Panc1 (cell line): Measurements from ENCODE around the gene TMED8. TPM values are rescaled to one million over a fixed set of nuclear protein-coding genes. Genes with fewer than 3 reads are reported as not detected.

Source experiments
- ATAC-seq: fragments of 200-7000 bp; cut with Tn5 transposase; 2 replicates; pipeline ENCODE4 v1.9.1; 2020; ENCODE audit warnings: mild to moderate bottlenecking, moderate library complexity
- BruUV-seq: library from RNA; stranded (reverse); fragments of 400-500 nt; replicated peaks from 2 replicates; lab custom pipeline; 2021; lab: Mats Ljungman, UMichigan
- CTCF ChIA-PET: fragments of 300-600 bp; sonication (Branson Sonifier 250); formaldehyde crosslinking; loops from one replicate; lab custom pipeline; 2022; ENCODE audit warnings: antibody characterized with exemption; lab: Charles Lee
- POLR2A ChIA-PET: fragments of 300-600 bp; sonication (Branson Sonifier 250); formaldehyde crosslinking; loops from one replicate; lab custom pipeline; 2022; ENCODE audit warnings: antibody characterized with exemption; lab: Charles Lee
- DNase-seq: peaks from one replicate; pipeline ENCODE4 v3.0.0-alpha.2; 2010; ENCODE audit warnings: low read depth, low spot score
- H3K27ac ChIP-seq: 2 replicates; pipeline ENCODE4 v1.5.1; 2011; ENCODE audit warnings: mild to moderate bottlenecking, low read length, inconsistent platforms
- H3K27me3 ChIP-seq: fragments of 200-500 bp; sonication (Bioruptor generic); 2 replicates; pipeline ENCODE4 v1.6.0; 2014; ENCODE audit warnings: low read length, inconsistent platforms; ENCODE audit not compliant: control insufficient read depth, insufficient read depth
- H3K36me3 ChIP-seq: fragments of 200-500 bp; sonication (Bioruptor generic); 2 replicates; pipeline ENCODE4 v1.5.1; 2014; ENCODE audit warnings: inconsistent platforms, mild to moderate bottlenecking, low read length, moderate library complexity; ENCODE audit not compliant: control insufficient read depth, insufficient read depth
- H3K4me1 ChIP-seq: 2 replicates; pipeline ENCODE4 v1.5.1; 2011; ENCODE audit warnings: inconsistent platforms, mild to moderate bottlenecking, low read length, moderate library complexity; ENCODE audit not compliant: control insufficient read depth, insufficient read depth
- H3K4me3 ChIP-seq, 2 experiments: 2 replicates each; pipeline ENCODE4 v1.5.1; 2011 to 2012; ENCODE audit warnings: low read depth in 2 of 2, low read length in 2 of 2, mild to moderate bottlenecking in 2 of 2, inconsistent platforms in 1 of 2, moderate library complexity in 1 of 2
- H3K9me3 ChIP-seq: fragments of 200-500 bp; sonication (Bioruptor generic); 2 replicates; pipeline ENCODE4 v1.5.1; 2014; ENCODE audit warnings: low read depth, mild to moderate bottlenecking, inconsistent platforms, low read length, moderate library complexity; ENCODE audit not compliant: control insufficient read depth, insufficient read depth
- CTCF ChIP-seq: fragments of 450-650 bp; IDR thresholded peaks from 2 replicates; pipeline ENCODE4 v1.5.1; 2017; ENCODE audit warnings: mild to moderate bottlenecking
- POLR2AphosphoS5 ChIP-seq: IDR thresholded peaks from 2 replicates; pipeline ENCODE4 v1.6.1; 2012; ENCODE audit warnings: mild to moderate bottlenecking, low read depth, low read length, moderate library complexity
- REST ChIP-seq, 2 experiments: IDR thresholded peaks; 2 replicates each; pipeline ENCODE4 v1.6.1; 2011 to 2012; ENCODE audit warnings: low read depth in 2 of 2, control low read depth in 1 of 2, low read length in 1 of 2, mild to moderate bottlenecking in 1 of 2, moderate library complexity in 1 of 2; ENCODE audit not compliant: insufficient read depth in 1 of 2
- SIN3A ChIP-seq: IDR thresholded peaks from 2 replicates; pipeline ENCODE4 v1.6.1; 2012; ENCODE audit warnings: low read depth, mild to moderate bottlenecking, low read length, moderate library complexity, borderline replicate concordance; ENCODE audit not compliant: insufficient read depth
- TCF7L2 ChIP-seq: IDR thresholded peaks from 2 replicates; pipeline ENCODE4 v1.6.1; 2011; ENCODE audit warnings: mild to moderate bottlenecking, low read depth, low read length, inconsistent platforms
- in situ Hi-C: cut with HindIII; loops from 2 replicates; pipeline ENCODE4 v1.10.0; 2016; ENCODE audit warnings: low sequenced_read_pairs, low pct_unique_long_range_greater_than_20kb
- intact Hi-C: fragments of 100-400 bp; cut with micrococcal nuclease; formaldehyde crosslinking; loops from one replicate; pipeline ENCODE4 v1.10.0; 2022; ENCODE audit not compliant: unreplicated experiment
- total RNA-seq: library from RNA; stranded (reverse); gene quantifications from one replicate; pipeline ENCODE4 v1.2.1, GENCODE V29; 2021; ENCODE audit not compliant: unreplicated experiment

TMED8 gene
- total RNA-seq, 1 experiment from 2014 or later, result 8.5 TPM

GRCh38 chr14:77303417-77304156 is 73.3 kb downstream of the TMED8 start:
- ChIA-PET CTCF (interaction anchor here (0.5 to 2.4 kb wide), 6 partner anchors 11 to 404 kb away, joined by 3 to 14 read pairs (median 3); no protein-coding TSS in a partner anchor), POLR2A (interaction anchor here (1.4 kb wide), 1 partner anchor 12 kb away, joined by 5 read pairs; no protein-coding TSS in a partner anchor)
- peak; percentile 85 for ATAC-seq

More at GRCh38 chr14:77303417-77304156, 73.3 kb downstream of the TMED8 start:
- DNase-seq, result peak; percentile 96
- no TSS peak for BruUV-seq
- no peak overlapping the region for H3K4me3 ChIP-seq
- intact Hi-C loops (no loop called here), in situ Hi-C loops (no loop called here)
- H3K27ac ChIP-seq, result peak overlapping the region; percentile 29; the same call in 1 of the 2 replicates
- H3K9me3 ChIP-seq, result no peaks in the 10 kb centered on the region
- TF ChIP-seq TCF7L2 (no peak), REST (IDR thresholded peaks at IDR 0.05; ENCODE audit: insufficient read depth in 1 of 2, low read depth in 2 of 2, low read length in 1 of 2) (no peak), POLR2AphosphoS5 (no peak), SIN3A (no peak), CTCF (no peak)
- H3K36me3 ChIP-seq, result no peaks in the 10 kb centered on the region; the same call in 1 of the 2 replicates
- peaks cover 23% of the 10 kb centered on the region for H3K4me1 ChIP-seq
- no peaks in the 10 kb centered on the region for H3K27me3 ChIP-seq
